MM.1S (cell line): ENCODE data around the gene PLCG2.

Experiments
- EZH2 ChIP-seq: fragments of 300-600 bp; sonication (generic); optimal IDR thresholded peaks from 2 replicates; pipeline ENCODE3; 2017; ENCODE audit warnings: low read depth, mild to moderate bottlenecking, antibody characterized with exemption, low read length, mixed read lengths
- EZH2phosphoT487 ChIP-seq: fragments of 300-600 bp; sonication (generic); IDR thresholded peaks from 2 replicates; pipeline ENCODE4 v1.6.1; 2018; ENCODE audit warnings: antibody characterized with exemption, low read length
- TF ChIP-seq, protein P1 (sequence below): fragments of 300-600 bp; sonication (generic); IDR thresholded peaks from 2 replicates; pipeline ENCODE4 v1.5.1; 2016; ENCODE audit warnings: antibody characterized with exemption, low read length, mixed read lengths

DNA sequence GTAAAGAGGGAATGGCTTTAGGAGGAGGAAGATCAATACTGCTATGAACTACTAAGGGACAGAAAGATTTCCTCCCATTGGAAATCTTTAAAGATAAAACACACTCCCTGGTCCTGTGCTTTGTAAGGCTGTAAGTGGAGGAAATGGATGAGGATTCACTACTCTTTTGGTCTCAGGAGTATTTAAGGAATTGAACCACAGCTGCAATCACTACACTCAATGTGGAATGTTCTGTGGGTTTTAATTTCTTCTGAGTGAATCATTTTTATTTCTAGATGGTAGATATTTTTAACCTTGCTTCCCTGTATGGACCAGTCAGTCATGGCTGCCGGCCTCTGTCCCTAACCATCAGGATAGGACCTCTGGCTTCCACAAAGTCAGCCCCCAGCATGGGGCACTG, 166.6 kb downstream of the PLCG2 start:
- TF ChIP-seq, protein P1, sequence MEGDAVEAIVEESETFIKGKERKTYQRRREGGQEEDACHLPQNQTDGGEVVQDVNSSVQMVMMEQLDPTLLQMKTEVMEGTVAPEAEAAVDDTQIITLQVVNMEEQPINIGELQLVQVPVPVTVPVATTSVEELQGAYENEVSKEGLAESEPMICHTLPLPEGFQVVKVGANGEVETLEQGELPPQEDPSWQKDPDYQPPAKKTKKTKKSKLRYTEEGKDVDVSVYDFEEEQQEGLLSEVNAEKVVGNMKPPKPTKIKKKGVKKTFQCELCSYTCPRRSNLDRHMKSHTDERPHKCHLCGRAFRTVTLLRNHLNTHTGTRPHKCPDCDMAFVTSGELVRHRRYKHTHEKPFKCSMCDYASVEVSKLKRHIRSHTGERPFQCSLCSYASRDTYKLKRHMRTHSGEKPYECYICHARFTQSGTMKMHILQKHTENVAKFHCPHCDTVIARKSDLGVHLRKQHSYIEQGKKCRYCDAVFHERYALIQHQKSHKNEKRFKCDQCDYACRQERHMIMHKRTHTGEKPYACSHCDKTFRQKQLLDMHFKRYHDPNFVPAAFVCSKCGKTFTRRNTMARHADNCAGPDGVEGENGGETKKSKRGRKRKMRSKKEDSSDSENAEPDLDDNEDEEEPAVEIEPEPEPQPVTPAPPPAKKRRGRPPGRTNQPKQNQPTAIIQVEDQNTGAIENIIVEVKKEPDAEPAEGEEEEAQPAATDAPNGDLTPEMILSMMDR: no peak
- no peak for TF ChIP-seq EZH2
- no peak for TF ChIP-seq EZH2phosphoT487
